Stimulated activated CD4-positive, alpha-beta T cell treated with anti-CD3 and anti-CD28 coated beads, Interleukin-15, amount 100 ng/mL, for 24 hours (primary cell): ENCODE data around the gene TMEFF2.
A peak's percentile ranks its signal among the peaks of the same experiment; 100 is the strongest.

Experiments
- DNase-seq: peaks from one replicate; pipeline ENCODE4 v3.0.0-alpha.2; 2020

The TMEFF2 gene

GRCh38 chr2:192059266-192059665, 135.5 kb downstream of the TMEFF2 start:
- DNase-seq, result no peak

GRCh38 chr2:192053921-192054320, 140.8 kb downstream of the TMEFF2 start:
- no peak for DNase-seq

GRCh38 chr2:192051533-192051932, 143.2 kb downstream of the TMEFF2 start:
- no peak for DNase-seq

GRCh38 chr2:192049362-192049761, 145.4 kb downstream of the TMEFF2 start:
- DNase-seq, result no peak

GRCh38 chr2:192047315-192048107, 147.2 kb downstream of the TMEFF2 start:
- DNase-seq, result no peak

GRCh38 chr2:192044496-192044895, 150.2 kb downstream of the TMEFF2 start:
- DNase-seq, result no peak

GRCh38 chr2:192043216-192043870, 151.4 kb downstream of the TMEFF2 start:
- DNase-seq, result no peak

GRCh38 chr2:192042126-192042525, 152.6 kb downstream of the TMEFF2 start:
- DNase-seq, result no peak

- no peak for DNase-seq
Measured at GRCh38 chr2:192038110-192038509, 156.6 kb downstream of the TMEFF2 start.

GRCh38 chr2:192035731-192036442, 158.8 kb downstream of the TMEFF2 start:
- DNase-seq, result no peak

- no peak for DNase-seq
Measured at GRCh38 chr2:192030856-192031255, 163.9 kb downstream of the TMEFF2 start.

- no peak for DNase-seq
Measured at GRCh38 chr2:192030289-192030688, 164.4 kb downstream of the TMEFF2 start.

- DNase-seq, result peak; percentile 9
Measured at GRCh38 chr2:192029089-192029488, 165.6 kb downstream of the TMEFF2 start.

- DNase-seq, result no peak
Measured at GRCh38 chr2:192026825-192027120, 168.0 kb downstream of the TMEFF2 start.

GRCh38 chr2:192026059-192026824, 168.5 kb downstream of the TMEFF2 start:
- no peak for DNase-seq

GRCh38 chr2:192025637-192026036, 169.1 kb downstream of the TMEFF2 start:
- DNase-seq, result no peak

GRCh38 chr2:192023006-192023405, 171.7 kb downstream of the TMEFF2 start:
- no peak for DNase-seq

GRCh38 chr2:192017844-192018243, 176.9 kb downstream of the TMEFF2 start:
- DNase-seq, result no peak

GRCh38 chr2:192016265-192016664, 178.5 kb downstream of the TMEFF2 start:
- no peak for DNase-seq

- no peak for DNase-seq
Measured at GRCh38 chr2:192013211-192013610, 181.5 kb downstream of the TMEFF2 start.

GRCh38 chr2:192011196-192011595, 183.5 kb downstream of the TMEFF2 start:
- no peak for DNase-seq

GRCh38 chr2:192010073-192010472, 184.7 kb downstream of the TMEFF2 start:
- no peak for DNase-seq

GRCh38 chr2:192007581-192008228, 187.0 kb downstream of the TMEFF2 start:
- DNase-seq, result no peak
